Rectal smooth muscle tissue (tissue), 1 donor: ENCODE results near the gene TMEM39B.
A peak's percentile ranks its signal among the peaks of the same experiment; 100 is the strongest.
"Not testable (repeated sequence)": the region's sequence is repeated elsewhere in the genome, so short reads cannot be mapped to it uniquely, and the experiment has no call there.

ENCODE experiments used
- H3K27ac ChIP-seq: one replicate; pipeline ENCODE4 v1.7.0; 2013; ENCODE audit warnings: low read depth, low read length, inconsistent platforms
- H3K27me3 ChIP-seq: one replicate; pipeline ENCODE4 v1.7.0; 2013; ENCODE audit warnings: low read length; ENCODE audit not compliant: control insufficient read depth, insufficient read depth
- H3K36me3 ChIP-seq: one replicate; pipeline ENCODE4 v1.7.0; 2013; ENCODE audit warnings: low read length; ENCODE audit not compliant: control insufficient read depth, insufficient read depth
- H3K4me1 ChIP-seq: one replicate; pipeline ENCODE4 v1.7.0; 2013; ENCODE audit warnings: low read length; ENCODE audit not compliant: control insufficient read depth, insufficient read depth
- H3K4me3 ChIP-seq: one replicate; pipeline ENCODE4 v1.7.0; 2013; ENCODE audit warnings: low read length
- H3K9ac ChIP-seq: one replicate; pipeline ENCODE4 v1.7.0; 2013; ENCODE audit warnings: low read length

TMEM39B gene

GRCh38 chr1:32051706-32052105 lies 21.0 kb upstream of the TMEM39B start:
- Histone ChIP-seq H3K36me3 (peaks cover 29% of the 10 kb centered on the region), H3K4me3 (no peak overlapping the region), H3K27me3 (no peaks in the 10 kb centered on the region), H3K4me1 (no peaks in the 10 kb centered on the region), H3K27ac (no peak overlapping the region), H3K9ac (no peak overlapping the region)

GRCh38 chr1:32052887-32053286 lies 19.9 kb upstream of the TMEM39B start:
- Histone ChIP-seq H3K27ac (no peak overlapping the region), H3K27me3 (no peaks in the 10 kb centered on the region), H3K4me3 (no peak overlapping the region), H3K36me3 (peaks cover 26% of the 10 kb centered on the region), H3K9ac (no peak overlapping the region), H3K4me1 (no peaks in the 10 kb centered on the region)

GRCh38 chr1:32055416-32055815 lies 17.3 kb upstream of the TMEM39B start:
- H3K4me1 ChIP-seq = no peaks in the 10 kb centered on the region
- no peak overlapping the region for H3K27ac ChIP-seq
- peaks cover 31% of the 10 kb centered on the region for H3K36me3 ChIP-seq

GRCh38 chr1:32056598-32056997 lies 16.1 kb upstream of the TMEM39B start:
- Histone ChIP-seq H3K36me3 (peaks cover 32% of the 10 kb centered on the region), H3K4me1 (no peaks in the 10 kb centered on the region), H3K27ac (no peak overlapping the region), H3K4me3 (no peak overlapping the region), H3K27me3 (no peaks in the 10 kb centered on the region), H3K9ac (no peak overlapping the region)

More at GRCh38 chr1:32055416-32055815, 17.3 kb upstream of the TMEM39B start:
- Histone ChIP-seq H3K9ac (no peak overlapping the region), H3K27me3 (no peaks in the 10 kb centered on the region), H3K4me3 (no peak overlapping the region)

- Histone ChIP-seq H3K4me1 (peaks cover 8% of the 10 kb centered on the region), H3K4me3 (no peak overlapping the region), H3K27me3 (no peaks in the 10 kb centered on the region), H3K9ac (no peak overlapping the region), H3K27ac (no peak overlapping the region), H3K36me3 (peaks cover 21% of the 10 kb centered on the region)
Measured at GRCh38 chr1:32060914-32061313, 11.8 kb upstream of the TMEM39B start.

GRCh38 chr1:32062867-32063230 lies 9.9 kb upstream of the TMEM39B start:
- Histone ChIP-seq H3K27ac (peak overlapping the region; percentile 56), H3K4me1 (peaks cover 8% of the 10 kb centered on the region), H3K9ac (no peak overlapping the region), H3K4me3 (no peak overlapping the region), H3K27me3 (no peaks in the 10 kb centered on the region), H3K36me3 (peaks cover 17% of the 10 kb centered on the region)

GRCh38 chr1:32063261-32063681 lies 9.5 kb upstream of the TMEM39B start:
- no peak overlapping the region for H3K9ac ChIP-seq
- no peak overlapping the region for H3K4me3 ChIP-seq
- H3K36me3 ChIP-seq = peaks cover 15% of the 10 kb centered on the region
- H3K27ac ChIP-seq = no peak overlapping the region
- H3K27me3 ChIP-seq = no peaks in the 10 kb centered on the region
- H3K4me1 ChIP-seq = peaks cover 8% of the 10 kb centered on the region

- H3K9ac ChIP-seq, H3K4me3 ChIP-seq, H3K4me1 ChIP-seq, H3K27me3 ChIP-seq, H3K27ac ChIP-seq, H3K36me3 ChIP-seq: not testable (repeated sequence)
Measured at GRCh38 chr1:32065613-32066488, 6.9 kb upstream of the TMEM39B start.

GRCh38 chr1:32066489-32066873 lies 6.3 kb upstream of the TMEM39B start:
- H3K4me3 ChIP-seq = no peak overlapping the region
- no peak overlapping the region for H3K27ac ChIP-seq
- no peak overlapping the region for H3K9ac ChIP-seq
- H3K4me1 ChIP-seq = peaks cover 8% of the 10 kb centered on the region
- H3K27me3 ChIP-seq = no peaks in the 10 kb centered on the region
- H3K36me3 ChIP-seq = no peaks in the 10 kb centered on the region

GRCh38 chr1:32068957-32069588 lies 3.7 kb upstream of the TMEM39B start:
- H3K4me3 ChIP-seq = no peak overlapping the region
- peaks cover 5% of the 10 kb centered on the region for H3K4me1 ChIP-seq
- H3K36me3 ChIP-seq = no peaks in the 10 kb centered on the region
- H3K27ac ChIP-seq = no peak overlapping the region
- no peaks in the 10 kb centered on the region for H3K27me3 ChIP-seq
- H3K9ac ChIP-seq = no peak overlapping the region

GRCh38 chr1:32071758-32072621 lies 749 bp upstream of the TMEM39B start:
- Histone ChIP-seq H3K27ac (peak overlapping the region; percentile 94), H3K4me1 (peaks cover 5% of the 10 kb centered on the region), H3K9ac (peak overlapping the region; percentile 58), H3K4me3 (peak overlapping the region; percentile 91), H3K27me3 (no peaks in the 10 kb centered on the region), H3K36me3 (peaks cover 7% of the 10 kb centered on the region)
